AG20443 (cell line): ENCODE results near the gene TMEM132D.

ENCODE experiments used
- DNase-seq: peaks from one replicate; pipeline ENCODE4 v3.0.0; 2012; ENCODE audit warnings: low spot score, mixed read lengths

TMEM132D gene

GRCh38 chr12:129825316-129825715 is 78.5 kb downstream of the TMEM132D start:
- DNase-seq, result no peak

- no peak for DNase-seq
These were observed 81.9 kb downstream of the TMEM132D start for GRCh38 chr12:129821964-129822363.

GRCh38 chr12:129819391-129819790 is 84.4 kb downstream of the TMEM132D start:
- DNase-seq, result no peak

GRCh38 chr12:129815846-129816245 is 88.0 kb downstream of the TMEM132D start:
- DNase-seq, result no peak

GRCh38 chr12:129811963-129812362 is 91.9 kb downstream of the TMEM132D start:
- no peak for DNase-seq

- no peak for DNase-seq
These were observed 96.7 kb downstream of the TMEM132D start for GRCh38 chr12:129807136-129807535.

- DNase-seq, result no peak
These were observed 112.4 kb downstream of the TMEM132D start for GRCh38 chr12:129791396-129791795.

GRCh38 chr12:129790930-129791329 is 112.9 kb downstream of the TMEM132D start:
- no peak for DNase-seq

GRCh38 chr12:129790331-129790730 is 113.5 kb downstream of the TMEM132D start:
- DNase-seq, result no peak

GRCh38 chr12:129789921-129790320 is 113.9 kb downstream of the TMEM132D start:
- DNase-seq, result no peak

- no peak for DNase-seq
These were observed 115.2 kb downstream of the TMEM132D start for GRCh38 chr12:129788506-129789084.

- no peak for DNase-seq
These were observed 123.8 kb downstream of the TMEM132D start for GRCh38 chr12:129779989-129780388.

GRCh38 chr12:129779033-129779432 is 124.8 kb downstream of the TMEM132D start:
- no peak for DNase-seq

GRCh38 chr12:129776977-129777667 is 126.7 kb downstream of the TMEM132D start:
- no peak for DNase-seq

- DNase-seq, result no peak
These were observed 131.0 kb downstream of the TMEM132D start for GRCh38 chr12:129772501-129773493.

- DNase-seq, result no peak
These were observed 132.6 kb downstream of the TMEM132D start for GRCh38 chr12:129771238-129771637.

GRCh38 chr12:129765719-129766118 is 138.1 kb downstream of the TMEM132D start:
- no peak for DNase-seq

- no peak for DNase-seq
These were observed 141.4 kb downstream of the TMEM132D start for GRCh38 chr12:129762436-129762835.

GRCh38 chr12:129753586-129753985 is 150.2 kb downstream of the TMEM132D start:
- DNase-seq, result no peak

- DNase-seq, result no peak
These were observed 153.4 kb downstream of the TMEM132D start for GRCh38 chr12:129750421-129750820.

- no peak for DNase-seq
These were observed 157.5 kb downstream of the TMEM132D start for GRCh38 chr12:129746318-129746717.

- no peak for DNase-seq
These were observed 174.7 kb downstream of the TMEM132D start for GRCh38 chr12:129729170-129729569.

- DNase-seq, result no peak
These were observed 176.7 kb downstream of the TMEM132D start for GRCh38 chr12:129727100-129727499.
